ENCODE results near the gene STAC3. TPM values are rescaled to one million over a fixed set of nuclear protein-coding genes. Genes with fewer than 3 reads are reported as not detected.

STAC3 gene
- total and polyA plus RNA-seq, 2 experiments from 2014 or later, result 0.48 to 3.0 TPM

GRCh38 chr12:57224278-57224972, 26.6 kb downstream of the STAC3 start (continued):
- TF ChIP-seq ZNF462 (CRISPR knock-in tag; IDR thresholded peaks at IDR 0.05) (no peak), STAT1 (IDR thresholded peaks at IDR 0.05; ENCODE audit: unreplicated experiment) (no peak), REST (IDR thresholded peaks at IDR 0.05; ENCODE audit: unreplicated experiment) (no peak), JUNB (IDR thresholded peaks at IDR 0.05; ENCODE audit: unreplicated experiment) (no peak), ZNF331 (CRISPR knock-in tag; IDR thresholded peaks at IDR 0.05; ENCODE audit: low read depth) (no peak)

Data from GM23338 (cell line).